GOT3 (cell line): Measurements from ENCODE around the gene APBB3.

Experiments used
- DNase-seq: peaks from one replicate; lab custom pipeline; 2025; ENCODE audit warnings: mixed read lengths; lab: John Stamatoyannopoulos, UW

APBB3 gene

GRCh38 chr5:140553657-140554056, 10.7 kb downstream of the APBB3 start:
- DNase-seq = no peak

GRCh38 chr5:140551872-140552271, 12.5 kb downstream of the APBB3 start:
- DNase-seq = no peak

GRCh38 chr5:140550147-140551079, 14.0 kb downstream of the APBB3 start:
- no peak for DNase-seq

- no peak for DNase-seq
Observed at GRCh38 chr5:140549237-140550144, 14.9 kb downstream of the APBB3 start.

GRCh38 chr5:140548791-140549190, 15.6 kb downstream of the APBB3 start:
- no peak for DNase-seq

- no peak for DNase-seq
Observed at GRCh38 chr5:140548300-140548688, 16.1 kb downstream of the APBB3 start.

GRCh38 chr5:140547508-140548299, 16.7 kb downstream of the APBB3 start, which contains the start of gene EIF4EBP3:
EIF4EBP3 (plus strand) TSS chr5:140547662; CDS start chr5:140547738, 76 bp downstream.
- peak; percentile 94 for DNase-seq

- DNase-seq = no peak
Observed at GRCh38 chr5:140546851-140547507, 17.4 kb downstream of the APBB3 start.

- DNase-seq = no peak
Observed at GRCh38 chr5:140545606-140546005, 18.8 kb downstream of the APBB3 start.

GRCh38 chr5:140544986-140545385, 19.4 kb downstream of the APBB3 start:
- no peak for DNase-seq

GRCh38 chr5:140542972-140543371, 21.4 kb downstream of the APBB3 start:
- DNase-seq = no peak

GRCh38 chr5:140540227-140540626, 24.2 kb downstream of the APBB3 start:
- DNase-seq = no peak

- no peak for DNase-seq
Observed at GRCh38 chr5:140524003-140524402, 40.4 kb downstream of the APBB3 start.

- no peak for DNase-seq
Observed at GRCh38 chr5:140513124-140513523, 51.3 kb downstream of the APBB3 start.

GRCh38 chr5:140509898-140510297, 54.5 kb downstream of the APBB3 start:
- no peak for DNase-seq
